22Rv1 (cell line): ENCODE results near the gene GAS2L2.

Source experiments
- ZFX ChIP-seq: fragments of 450-650 bp; IDR thresholded peaks from 2 replicates; pipeline ENCODE4 v1.6.1; 2017; ENCODE audit warnings: antibody characterized with exemption, borderline replicate concordance
- TF ChIP-seq, protein P1 (sequence below): fragments of 450-650 bp; IDR thresholded peaks from 2 replicates; pipeline ENCODE4 v1.5.1; 2017; ENCODE audit warnings: mild to moderate bottlenecking

DNA sequence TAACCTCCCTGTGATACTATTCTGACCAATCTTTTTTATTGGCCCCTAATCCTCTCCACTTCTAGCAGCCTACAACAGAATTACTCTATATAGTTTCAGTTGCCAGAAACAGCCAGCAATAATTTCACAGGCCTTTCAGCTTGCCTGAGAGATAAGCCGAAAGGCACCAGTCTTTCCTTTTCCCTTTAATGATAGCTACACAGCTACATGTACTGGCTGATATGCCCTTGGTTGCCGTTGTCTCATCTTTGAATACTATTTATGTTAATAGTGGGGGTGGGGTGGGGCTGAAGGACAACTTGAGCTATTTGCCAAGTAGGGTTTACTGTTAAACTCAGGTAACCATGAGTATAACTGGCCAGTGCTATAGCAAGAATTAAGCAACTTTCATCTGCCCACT is 57.4 kb downstream of the GAS2L2 start:
- TF ChIP-seq, protein P1, sequence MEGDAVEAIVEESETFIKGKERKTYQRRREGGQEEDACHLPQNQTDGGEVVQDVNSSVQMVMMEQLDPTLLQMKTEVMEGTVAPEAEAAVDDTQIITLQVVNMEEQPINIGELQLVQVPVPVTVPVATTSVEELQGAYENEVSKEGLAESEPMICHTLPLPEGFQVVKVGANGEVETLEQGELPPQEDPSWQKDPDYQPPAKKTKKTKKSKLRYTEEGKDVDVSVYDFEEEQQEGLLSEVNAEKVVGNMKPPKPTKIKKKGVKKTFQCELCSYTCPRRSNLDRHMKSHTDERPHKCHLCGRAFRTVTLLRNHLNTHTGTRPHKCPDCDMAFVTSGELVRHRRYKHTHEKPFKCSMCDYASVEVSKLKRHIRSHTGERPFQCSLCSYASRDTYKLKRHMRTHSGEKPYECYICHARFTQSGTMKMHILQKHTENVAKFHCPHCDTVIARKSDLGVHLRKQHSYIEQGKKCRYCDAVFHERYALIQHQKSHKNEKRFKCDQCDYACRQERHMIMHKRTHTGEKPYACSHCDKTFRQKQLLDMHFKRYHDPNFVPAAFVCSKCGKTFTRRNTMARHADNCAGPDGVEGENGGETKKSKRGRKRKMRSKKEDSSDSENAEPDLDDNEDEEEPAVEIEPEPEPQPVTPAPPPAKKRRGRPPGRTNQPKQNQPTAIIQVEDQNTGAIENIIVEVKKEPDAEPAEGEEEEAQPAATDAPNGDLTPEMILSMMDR, result no peak
- no peak for TF ChIP-seq ZFX
